HCT116 (cell line): ENCODE measurements around the gene TMEM266. TPM values are rescaled to one million over a fixed set of nuclear protein-coding genes. Genes with fewer than 3 reads are reported as not detected.

Experiments
- ATAC-seq: fragments of 200-7000 bp; cut with Tn5 transposase; 2 replicates; pipeline ENCODE4 v1.9.1; 2020; ENCODE audit warnings: mild to moderate bottlenecking, moderate library complexity
- BruUV-seq: library from RNA; stranded (reverse); fragments of 400-500 nt; replicated peaks from 2 replicates; lab custom pipeline; 2021; lab: Mats Ljungman, UMichigan
- CTCF ChIA-PET: fragments of 300-600 bp; sonication (Branson Sonifier 250); formaldehyde crosslinking; loops from one replicate; lab custom pipeline; 2021; ENCODE audit warnings: antibody characterized with exemption; lab: Charles Lee
- POLR2A ChIA-PET: fragments of 300-600, 350-600 bp; sonication (Branson Sonifier 250); formaldehyde crosslinking; loops from one replicate; lab custom pipeline; 2021; ENCODE audit warnings: antibody characterized with exemption; lab: Charles Lee
- RAD21 ChIA-PET, 2 experiments: fragments of 300-600 bp; sonication (Branson Sonifier 250); formaldehyde crosslinking; loops; one replicate each; lab custom pipeline; 2023; ENCODE audit warnings: low total read pairs in 2 of 2; ENCODE audit not compliant: uncharacterized antibody in 2 of 2, unreplicated experiment in 2 of 2, low non-redundant PET in 1 of 2; lab: Charles Lee
- DNase-seq: peaks from one replicate; pipeline ENCODE4 v3.0.0-alpha.2; 2010; ENCODE audit warnings: low read depth, low spot score
- H2AFZ ChIP-seq: fragments of 200-600 bp; shearing (Covaris generic), sonication (generic); 2 replicates; pipeline ENCODE4 v1.6.1; 2017; ENCODE audit warnings: low read depth, mixed run types, mixed read lengths, antibody characterized with exemption, low read length; ENCODE audit not compliant: poor library complexity, severe bottlenecking
- H3K27ac ChIP-seq: 2 replicates; pipeline ENCODE4 v1.5.1; 2012; ENCODE audit warnings: low read depth, low read length
- H3K27me3 ChIP-seq: fragments of 200-600 bp; sonication (generic); 2 replicates; pipeline ENCODE4 v1.6.1; 2016; ENCODE audit warnings: mixed run types, low read length, mixed read lengths; ENCODE audit not compliant: insufficient read depth
- H3K36me3 ChIP-seq, 2 experiments: fragments of 200-500 bp in 1 of 2; fragments of 200-600 bp in 1 of 2; sonication (Bioruptor generic) in 1 of 2; sonication (generic) in 1 of 2; 2 replicates each; pipeline versions ENCODE4 v1.5.1 to v1.6.1; 2014 to 2016; ENCODE audit warnings: low read length in 2 of 2, inconsistent platforms in 1 of 2, mixed read lengths in 1 of 2, mixed run types in 1 of 2; ENCODE audit not compliant: insufficient read depth in 2 of 2, control insufficient read depth in 1 of 2
- H3K4me1 ChIP-seq, 2 experiments: fragments of 200-600 bp in 1 of 2; sonication (generic) in 1 of 2; 2 replicates each; pipeline versions ENCODE4 v1.5.1 to v1.6.1; 2012 to 2017; ENCODE audit warnings: low read length in 2 of 2, inconsistent platforms in 1 of 2, mild to moderate bottlenecking in 1 of 2, mixed read lengths in 1 of 2, mixed run types in 1 of 2, moderate library complexity in 1 of 2; ENCODE audit not compliant: insufficient read depth in 2 of 2, control insufficient read depth in 1 of 2
- H3K4me2 ChIP-seq: fragments of 200-600 bp; sonication (generic); 2 replicates; pipeline ENCODE4 v1.6.1; 2017; ENCODE audit warnings: mixed run types, low read length, mixed read lengths
- H3K4me3 ChIP-seq, 2 experiments: fragments of 200-600 bp in 1 of 2; sonication (generic) in 1 of 2; replicated peaks in 1 of 2; 2 replicates each; pipeline ENCODE4 v1.5.1; 2011 to 2016; ENCODE audit warnings: low read length in 2 of 2, control low read depth in 1 of 2, low read depth in 1 of 2, mild to moderate bottlenecking in 1 of 2, mixed read lengths in 1 of 2, mixed run types in 1 of 2
- H3K79me2 ChIP-seq: fragments of 200-600 bp; sonication (generic); 2 replicates; pipeline ENCODE4 v1.6.1; 2017; ENCODE audit warnings: mild to moderate bottlenecking, mixed run types, low read length, moderate library complexity, mixed read lengths; ENCODE audit not compliant: insufficient read depth
- H3K9ac ChIP-seq: fragments of 200-600 bp; sonication (generic); 2 replicates; pipeline ENCODE4 v1.6.1; 2016; ENCODE audit warnings: low read length, mixed read lengths
- H3K9me2 ChIP-seq: fragments of 200-600 bp; sonication (generic), shearing (Covaris generic); 2 replicates; pipeline ENCODE4 v1.6.1; 2017; ENCODE audit warnings: mixed run types, mild to moderate bottlenecking, moderate library complexity; ENCODE audit not compliant: insufficient read depth
- H3K9me3 ChIP-seq, 2 experiments: fragments of 200-500 bp in 1 of 2; fragments of 200-600 bp in 1 of 2; sonication (Bioruptor generic) in 1 of 2; sonication (generic) in 1 of 2; 2 replicates each; pipeline ENCODE4 v1.6.1; 2014 to 2017; ENCODE audit warnings: low read length in 2 of 2, mixed read lengths in 2 of 2, inconsistent platforms in 1 of 2, low read depth in 1 of 2, mild to moderate bottlenecking in 1 of 2, mixed run types in 1 of 2, moderate library complexity in 1 of 2; ENCODE audit not compliant: control insufficient read depth in 1 of 2, insufficient read depth in 1 of 2
- H4K20me1 ChIP-seq: fragments of 200-600 bp; sonication (generic), shearing (Covaris generic); 2 replicates; pipeline ENCODE4 v1.6.1; 2017; ENCODE audit warnings: mixed run types, mild to moderate bottlenecking, moderate library complexity; ENCODE audit not compliant: insufficient read depth
- SP1 ChIP-seq: IDR thresholded peaks from 2 replicates; pipeline ENCODE4 v1.6.1; 2012; ENCODE audit warnings: low read depth
- ZNF274 ChIP-seq: fragments of 200-500 bp; sonication (Bioruptor generic); IDR thresholded peaks from 2 replicates; pipeline ENCODE4 v1.6.1; 2014; ENCODE audit warnings: mild to moderate bottlenecking, low read depth, low read length, inconsistent platforms
- intact Hi-C: fragments of 100-400 bp; cut with micrococcal nuclease; formaldehyde crosslinking; loops from 2 replicates; pipeline ENCODE4 v1.10.0; 2022
- total RNA-seq: library from RNA; stranded (reverse); gene quantifications from one replicate; pipeline ENCODE4 v1.2.1, GENCODE V29; 2021; ENCODE audit not compliant: unreplicated experiment
- TF ChIP-seq, protein P1 (sequence below), 3 experiments: fragments of 200-600 bp in 1 of 3; sonication (generic) in 1 of 3; IDR thresholded peaks in 2 of 3; conservative IDR thresholded peaks in 1 of 3; 2 replicates each; pipeline ENCODE4 v1.5.1; 2012 to 2017; ENCODE audit warnings: low read depth in 2 of 3, low read length in 2 of 3, antibody characterized with exemption in 1 of 3, borderline replicate concordance in 1 of 3, control low read depth in 1 of 3, mild to moderate bottlenecking in 1 of 3, mixed read lengths in 1 of 3, mixed run types in 1 of 3, moderate library complexity in 1 of 3; ENCODE audit not compliant: insufficient read depth in 1 of 3
- TF ChIP-seq, protein P2 (sequence below): IDR thresholded peaks from 2 replicates; pipeline ENCODE4 v1.6.1; 2012; ENCODE audit warnings: low read depth

TMEM266 gene
- total RNA-seq, 1 experiment from 2014 or later: 0.91 TPM

GRCh38 chr15:76190070-76190564 is 130.3 kb downstream of the TMEM266 start:
- no peak overlapping the region for H3K27ac ChIP-seq
- no peaks in the 10 kb centered on the region for H3K79me2 ChIP-seq
- H3K4me1 ChIP-seq: peaks cover 0 to 20% of the 10 kb centered on the region in 2 experiments; a peak in 2 of 4 replicates
- no peaks in the 10 kb centered on the region for H3K9me2 ChIP-seq
- CTCF ChIA-PET: interaction anchor here (1.1 to 1.5 kb wide), 3 partner anchors 9 to 677 kb away, joined by 3 to 5 read pairs (median 4); no protein-coding TSS in a partner anchor
- no peak overlapping the region; the same call in 1 of the 2 replicates for H3K9ac ChIP-seq
- H4K20me1 ChIP-seq: no peaks in the 10 kb centered on the region
- TF ChIP-seq SP1: no peak
- H3K9me3 ChIP-seq: no peaks in the 10 kb centered on the region
- no peak overlapping the region for H3K4me3 ChIP-seq
- no peak for ATAC-seq
- no TSS peak for BruUV-seq
- no peak overlapping the region for H2AFZ ChIP-seq
- intact Hi-C loops: loop anchor here (1.0 kb wide), 2 partner anchors 140 to 676 kb away; no protein-coding TSS in a partner anchor
- H3K27me3 ChIP-seq: no peaks in the 10 kb centered on the region
- peak overlapping the region; percentile 67 for H3K4me2 ChIP-seq
- POLR2A ChIA-PET: no interaction called here
- RAD21 ChIA-PET: no interaction called here
- H3K36me3 ChIP-seq: no peaks in the 10 kb centered on the region
- no peak for DNase-seq

- Histone ChIP-seq H4K20me1 (no peaks in the 10 kb centered on the region), H3K36me3 (no peaks in the 10 kb centered on the region), H3K4me3 (no peak overlapping the region), H3K4me1 (peaks cover 3 to 17% of the 10 kb centered on the region in 2 experiments), H2AFZ (peak overlapping the region; percentile 48), H3K4me2 (peak overlapping the region; percentile 67), H3K9me2 (no peaks in the 10 kb centered on the region), H3K9ac (no peak overlapping the region; the same call in 1 of the 2 replicates), H3K9me3 (no peaks in the 10 kb centered on the region), H3K27me3 (no peaks in the 10 kb centered on the region), H3K27ac (no peak overlapping the region), H3K79me2 (no peaks in the 10 kb centered on the region)
- no TSS peak for BruUV-seq
- peak; percentile 94 for ATAC-seq
- intact Hi-C loops: loop anchor here (1.0 kb wide), 3 partner anchors 94 to 675 kb away; no protein-coding TSS in a partner anchor
- ChIA-PET RAD21 (no interaction called here), CTCF (interaction anchor here (1.1 to 1.5 kb wide), 3 partner anchors 8 to 676 kb away, joined by 3 to 5 read pairs (median 4); no protein-coding TSS in a partner anchor), POLR2A (interaction anchor here (0.7 kb wide), 1 partner anchor 145 kb away, joined by 3 read pairs; the partner anchor contains the start of gene ISL2)
- DNase-seq: peak; percentile 46
- TF ChIP-seq, protein P1, sequence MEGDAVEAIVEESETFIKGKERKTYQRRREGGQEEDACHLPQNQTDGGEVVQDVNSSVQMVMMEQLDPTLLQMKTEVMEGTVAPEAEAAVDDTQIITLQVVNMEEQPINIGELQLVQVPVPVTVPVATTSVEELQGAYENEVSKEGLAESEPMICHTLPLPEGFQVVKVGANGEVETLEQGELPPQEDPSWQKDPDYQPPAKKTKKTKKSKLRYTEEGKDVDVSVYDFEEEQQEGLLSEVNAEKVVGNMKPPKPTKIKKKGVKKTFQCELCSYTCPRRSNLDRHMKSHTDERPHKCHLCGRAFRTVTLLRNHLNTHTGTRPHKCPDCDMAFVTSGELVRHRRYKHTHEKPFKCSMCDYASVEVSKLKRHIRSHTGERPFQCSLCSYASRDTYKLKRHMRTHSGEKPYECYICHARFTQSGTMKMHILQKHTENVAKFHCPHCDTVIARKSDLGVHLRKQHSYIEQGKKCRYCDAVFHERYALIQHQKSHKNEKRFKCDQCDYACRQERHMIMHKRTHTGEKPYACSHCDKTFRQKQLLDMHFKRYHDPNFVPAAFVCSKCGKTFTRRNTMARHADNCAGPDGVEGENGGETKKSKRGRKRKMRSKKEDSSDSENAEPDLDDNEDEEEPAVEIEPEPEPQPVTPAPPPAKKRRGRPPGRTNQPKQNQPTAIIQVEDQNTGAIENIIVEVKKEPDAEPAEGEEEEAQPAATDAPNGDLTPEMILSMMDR (IDR thresholded peaks at IDR 0.05 in 2 of 3, conservative IDR thresholded peaks at IDR 0.05 in 1 of 3; ENCODE audit: borderline replicate concordance in 1 of 3, insufficient read depth in 1 of 3, low read depth in 2 of 3, low read length in 2 of 3): peak in 2 of 3 experiments; percentile 91; a peak in 4 of 6 replicates
- no peak for TF ChIP-seq ZNF274
- TF ChIP-seq, protein P2, sequence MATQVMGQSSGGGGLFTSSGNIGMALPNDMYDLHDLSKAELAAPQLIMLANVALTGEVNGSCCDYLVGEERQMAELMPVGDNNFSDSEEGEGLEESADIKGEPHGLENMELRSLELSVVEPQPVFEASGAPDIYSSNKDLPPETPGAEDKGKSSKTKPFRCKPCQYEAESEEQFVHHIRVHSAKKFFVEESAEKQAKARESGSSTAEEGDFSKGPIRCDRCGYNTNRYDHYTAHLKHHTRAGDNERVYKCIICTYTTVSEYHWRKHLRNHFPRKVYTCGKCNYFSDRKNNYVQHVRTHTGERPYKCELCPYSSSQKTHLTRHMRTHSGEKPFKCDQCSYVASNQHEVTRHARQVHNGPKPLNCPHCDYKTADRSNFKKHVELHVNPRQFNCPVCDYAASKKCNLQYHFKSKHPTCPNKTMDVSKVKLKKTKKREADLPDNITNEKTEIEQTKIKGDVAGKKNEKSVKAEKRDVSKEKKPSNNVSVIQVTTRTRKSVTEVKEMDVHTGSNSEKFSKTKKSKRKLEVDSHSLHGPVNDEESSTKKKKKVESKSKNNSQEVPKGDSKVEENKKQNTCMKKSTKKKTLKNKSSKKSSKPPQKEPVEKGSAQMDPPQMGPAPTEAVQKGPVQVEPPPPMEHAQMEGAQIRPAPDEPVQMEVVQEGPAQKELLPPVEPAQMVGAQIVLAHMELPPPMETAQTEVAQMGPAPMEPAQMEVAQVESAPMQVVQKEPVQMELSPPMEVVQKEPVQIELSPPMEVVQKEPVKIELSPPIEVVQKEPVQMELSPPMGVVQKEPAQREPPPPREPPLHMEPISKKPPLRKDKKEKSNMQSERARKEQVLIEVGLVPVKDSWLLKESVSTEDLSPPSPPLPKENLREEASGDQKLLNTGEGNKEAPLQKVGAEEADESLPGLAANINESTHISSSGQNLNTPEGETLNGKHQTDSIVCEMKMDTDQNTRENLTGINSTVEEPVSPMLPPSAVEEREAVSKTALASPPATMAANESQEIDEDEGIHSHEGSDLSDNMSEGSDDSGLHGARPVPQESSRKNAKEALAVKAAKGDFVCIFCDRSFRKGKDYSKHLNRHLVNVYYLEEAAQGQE: no peak
These were observed 131.2 kb downstream of the TMEM266 start for GRCh38 chr15:76190751-76191538.
